ENCODE data around the gene ADAD1. TPM values are rescaled to one million over a fixed set of nuclear protein-coding genes. Genes with fewer than 3 reads are reported as not detected.

The ADAD1 gene
- total and polyA plus RNA-seq, 4 experiments from 2014 or later = not detected

GRCh38 chr4:122476126-122476525 is 97.3 kb downstream of the ADAD1 start:
- Histone ChIP-seq H3K9me3 (ENCODE audit: control insufficient read depth in 1 of 2, low read length in 2 of 2) (no peaks in the 10 kb centered on the region), H3K27me3 (ENCODE audit: insufficient read depth, low read length) (no peaks in the 10 kb centered on the region), H3K36me3 (ENCODE audit: insufficient read depth, low read length) (no peaks in the 10 kb centered on the region), H3K27ac (ENCODE audit: low read depth, low read length) (no peak overlapping the region), H3K4me1 (ENCODE audit: insufficient read depth, low read length) (no peaks in the 10 kb centered on the region), H3K4me3 (ENCODE audit: low read length in 2 of 2) (no peak overlapping the region)
- Mint-ChIP-seq H3K27me3 (no peaks in the 10 kb centered on the region), H3K4me3 (no peak overlapping the region), H3K9me3 (peaks cover 0 to 6% (median 0%) of the 10 kb centered on the region in 8 donors), H3K36me3 (no peaks in the 10 kb centered on the region), H3K4me1 (peaks cover 0 to 8% (median 5%) of the 10 kb centered on the region in 4 donors), H3K27ac (no peak overlapping the region)
- DNase-seq = no peak
- ChIA-PET POLR2A (ENCODE audit: partially characterized antibody) (no interaction called here), CTCF (ENCODE audit: partially characterized antibody) (no interaction called here)
- intact Hi-C loops (cut with micrococcal nuclease) = no loop called here

- Mint-ChIP-seq H3K27me3 (no peaks in the 10 kb centered on the region), H3K27ac (no peak overlapping the region), H3K36me3 (no peaks in the 10 kb centered on the region), H3K9me3 (peaks cover 0 to 6% (median 0%) of the 10 kb centered on the region in 8 donors), H3K4me1 (peaks cover 0 to 8% (median 5%) of the 10 kb centered on the region in 4 donors), H3K4me3 (no peak overlapping the region)
- Histone ChIP-seq H3K4me3 (ENCODE audit: low read length in 2 of 2) (no peak overlapping the region), H3K27ac (ENCODE audit: low read depth, low read length) (no peak overlapping the region), H3K27me3 (ENCODE audit: insufficient read depth, low read length) (no peaks in the 10 kb centered on the region), H3K9me3 (ENCODE audit: control insufficient read depth in 1 of 2, low read length in 2 of 2) (no peaks in the 10 kb centered on the region), H3K36me3 (ENCODE audit: insufficient read depth, low read length) (no peaks in the 10 kb centered on the region), H3K4me1 (ENCODE audit: insufficient read depth, low read length) (no peaks in the 10 kb centered on the region)
- ChIA-PET POLR2A (ENCODE audit: partially characterized antibody) (no interaction called here), CTCF (ENCODE audit: partially characterized antibody) (interaction anchor here (0.7 to 1.0 kb wide), 2 partner anchors 14 to 101 kb away, joined by 3 to 4 read pairs; no protein-coding TSS in a partner anchor)
- intact Hi-C loops (cut with micrococcal nuclease) = no loop called here
- DNase-seq = no peak
Observed at GRCh38 chr4:122476745-122477144, 97.9 kb downstream of the ADAD1 start.

Other genes with a start within 250 kb of the ADAD1 start
- 10 to 100 TPM; 83.9 to 87.5 TPM for gene BLTP1, start 226.7 kb upstream of the ADAD1 start, total RNA-seq
- gene BLTP1, start 226.7 kb upstream of the ADAD1 start, polyA plus RNA-seq = 10 to 100 TPM in 1 of 2 donors, 1 to 10 TPM in 1; 3.5 to 12.4 TPM
- 1 to 10 TPM in 1 of 2 experiments, under 1 TPM in 1; 0.67 to 2.0 TPM for gene IL2, start 77.7 kb downstream of the ADAD1 start, total RNA-seq
- 1 to 10 TPM in 1 of 2 donors, under 1 TPM in 1; 0.57 to 2.3 TPM for gene IL2, start 77.7 kb downstream of the ADAD1 start, polyA plus RNA-seq
- under 1 TPM in 1 of 2 experiments, not detected in 1; 0.28 TPM for gene IL21, start 242.1 kb downstream of the ADAD1 start, total RNA-seq
- under 1 TPM in 1 of 2 donors, not detected in 1; 0.10 TPM for gene IL21, start 242.1 kb downstream of the ADAD1 start, polyA plus RNA-seq